Tibial artery (tissue), 4 donors: Measurements from ENCODE around the gene SLC43A3.
"Not testable (repeated sequence)": the region's sequence is repeated elsewhere in the genome, so short reads cannot be mapped to it uniquely, and the experiment has no call there.

ENCODE experiments used
- DNase-seq, 2 donors: peaks; one replicate each; pipeline ENCODE4 v3.0.0-alpha.2; 2019
- H3K27ac ChIP-seq, 2 donors: fragments of 200-600 bp; sonication (generic) in 1 of 2; 1 replicate in 1 of 2; 2 replicates in 1 of 2; pipeline ENCODE4 v1.5.1; 2018 to 2019; ENCODE audit warnings: mild to moderate bottlenecking in 1 of 2
- H3K27me3 ChIP-seq, 2 donors: fragments of 200-600 bp; sonication (generic) in 1 of 2; one replicate each; pipeline versions ENCODE4 v1.5.1 to v1.6.0; 2016 to 2019
- H3K36me3 ChIP-seq, 3 donors: fragments of 200-600 bp; sonication (generic) in 2 of 3; one replicate each; pipeline ENCODE4 v1.5.1; 2016 to 2019; ENCODE audit warnings: mild to moderate bottlenecking in 2 of 3
- H3K4me1 ChIP-seq, 4 donors: fragments of 200-600 bp; sonication (generic) in 2 of 4; 1 replicate in 3 of 4; 2 replicates in 1 of 4; pipeline ENCODE4 v1.5.1; 2016 to 2019
- H3K4me3 ChIP-seq, 2 donors: fragments of 200-600 bp; sonication (generic) in 1 of 2; 1 replicate in 1 of 2; 2 replicates in 1 of 2; pipeline ENCODE4 v1.5.1; 2018 to 2019; ENCODE audit warnings: mild to moderate bottlenecking in 2 of 2
- H3K9me3 ChIP-seq, 3 donors: fragments of 200-600 bp; sonication (generic) in 1 of 3; one replicate each; pipeline ENCODE4 v1.5.1; 2016 to 2019
- CTCF ChIP-seq, 2 experiments: fragments of 200-600 bp in 1 of 2; fragments of 450-650 bp in 1 of 2; IDR thresholded peaks; one replicate each; pipeline ENCODE4 v1.5.1; 2017 to 2019; ENCODE audit warnings: antibody characterized with exemption in 2 of 2, mild to moderate bottlenecking in 1 of 2, moderate library complexity in 1 of 2
- intact Hi-C: fragments of 100-400 bp; cut with DNase I; formaldehyde crosslinking; loops from one replicate; pipeline ENCODE4 v1.15.0; 2023; ENCODE audit warnings: low total_unique reads

SLC43A3 gene

GRCh38 chr11:57368106-57368844 is 58.6 kb downstream of the SLC43A3 start:
- Histone ChIP-seq H3K4me1 (no peaks in the 10 kb centered on the region), H3K27me3 (peaks cover 0 to 20% of the 10 kb centered on the region in 2 donors), H3K9me3 (no peaks in the 10 kb centered on the region), H3K27ac (no peak overlapping the region), H3K4me3 (no peak overlapping the region), H3K36me3 (no peaks in the 10 kb centered on the region)
- no peak for TF ChIP-seq CTCF (IDR thresholded peaks at IDR 0.05)
- intact Hi-C loops: no loop called here
- DNase-seq: no peak

- no peak overlapping the region for H3K4me3 ChIP-seq
- intact Hi-C loops: no loop called here
- no peaks in the 10 kb centered on the region for H3K4me1 ChIP-seq
- no peaks in the 10 kb centered on the region for H3K9me3 ChIP-seq
- TF ChIP-seq CTCF (IDR thresholded peaks at IDR 0.05): no peak
- H3K36me3 ChIP-seq: no peaks in the 10 kb centered on the region
- no peak for DNase-seq
- no peak overlapping the region for H3K27ac ChIP-seq
- peaks cover 0 to 20% of the 10 kb centered on the region in 2 donors for H3K27me3 ChIP-seq
These were observed 61.9 kb downstream of the SLC43A3 start for GRCh38 chr11:57364851-57365660.

GRCh38 chr11:57363131-57364080 is 63.5 kb downstream of the SLC43A3 start:
- peaks cover 0 to 9% of the 10 kb centered on the region in 2 donors for H3K27me3 ChIP-seq
- H3K4me1 ChIP-seq: no peaks in the 10 kb centered on the region
- no peaks in the 10 kb centered on the region for H3K36me3 ChIP-seq
- H3K4me3 ChIP-seq: no peak overlapping the region
- DNase-seq: no peak
- intact Hi-C loops: no loop called here
- H3K9me3 ChIP-seq: no peaks in the 10 kb centered on the region
- no peak overlapping the region for H3K27ac ChIP-seq
- TF ChIP-seq CTCF (IDR thresholded peaks at IDR 0.05): no peak

- Histone ChIP-seq H3K36me3 (no peaks in the 10 kb centered on the region), H3K9me3 (no peaks in the 10 kb centered on the region), H3K27ac (no peak overlapping the region), H3K27me3 (no peaks in the 10 kb centered on the region), H3K4me3 (no peak overlapping the region), H3K4me1 (peaks cover 0 to 7% (median 0%) of the 10 kb centered on the region in 4 donors)
- intact Hi-C loops: no loop called here
- no peak for DNase-seq
- TF ChIP-seq CTCF (IDR thresholded peaks at IDR 0.05): no peak
These were observed 65.0 kb downstream of the SLC43A3 start for GRCh38 chr11:57361926-57362325.

GRCh38 chr11:57361420-57361819 is 65.5 kb downstream of the SLC43A3 start:
- DNase-seq, H3K4me3 ChIP-seq, H3K9me3 ChIP-seq, H3K27me3 ChIP-seq, H3K4me1 ChIP-seq, intact Hi-C loops, H3K36me3 ChIP-seq, H3K27ac ChIP-seq: not testable (repeated sequence)
